ENCODE measurements around the gene PRORP. TPM values are rescaled to one million over a fixed set of nuclear protein-coding genes. Genes with fewer than 3 reads are reported as not detected.

PRORP gene
- total RNA-seq, result 10 to 100 TPM; 18.1 to 43.6 TPM

- H3K9me3 ChIP-seq, result no peaks in the 10 kb centered on the region
- DNase-seq (ENCODE audit: low spot score) (peak; percentile 75), ATAC-seq (ENCODE audit: insufficient number of reproducible peaks, low FRiP score, low read depth) (peak; percentile 73)
- no peak for TF ChIP-seq CTCF (IDR thresholded peaks at IDR 0.05)
- peak within 1 kb of the TSS; percentile 89 for H3K4me3 ChIP-seq
- peak within 1 kb of the TSS; percentile 96 to 98 for H3K27ac ChIP-seq
- H3K27me3 ChIP-seq (replicated peaks; ENCODE audit: insufficient read depth), result no peaks in the 10 kb centered on the region
- no peaks in the 10 kb centered on the region for H3K36me3 ChIP-seq
- peaks cover 5 to 44% of the 10 kb centered on the region in 2 donors for H3K4me1 ChIP-seq (ENCODE audit: control insufficient read depth in 1 of 2, low read depth in 2 of 2)
Measured at GRCh38 chr14:35121887-35122695, at the start of gene PRORP, which contains the start of gene PPP2R3C. TSS of gene PRORP (plus strand) at chr14:35122552. CDS start at chr14:35123246, 694 bp downstream. TSS of gene PPP2R3C (minus strand) at chr14:35121990. CDS start at chr14:35121959, 31 bp downstream.

GRCh38 chr14:35073486-35073885 lies 48.9 kb upstream of the PRORP start:
- TF ChIP-seq CTCF (IDR thresholded peaks at IDR 0.05), result no peak
- no peaks in the 10 kb centered on the region for H3K27me3 ChIP-seq (replicated peaks; ENCODE audit: insufficient read depth)
- ATAC-seq (ENCODE audit: insufficient number of reproducible peaks, low FRiP score, low read depth), result no peak
- DNase-seq (ENCODE audit: low spot score), result no peak
- no peaks in the 10 kb centered on the region for H3K4me1 ChIP-seq (ENCODE audit: control insufficient read depth in 1 of 2, low read depth in 2 of 2)
- peaks cover 31% of the 10 kb centered on the region for H3K36me3 ChIP-seq
- no peak overlapping the region for H3K4me3 ChIP-seq
- H3K27ac ChIP-seq, result no peak overlapping the region
- no peaks in the 10 kb centered on the region for H3K9me3 ChIP-seq

- TF ChIP-seq CTCF (IDR thresholded peaks at IDR 0.05), result no peak
- H3K4me3 ChIP-seq, result no peak overlapping the region
- no peaks in the 10 kb centered on the region for H3K4me1 ChIP-seq (ENCODE audit: control insufficient read depth in 1 of 2, low read depth in 2 of 2)
- DNase-seq (ENCODE audit: low spot score) (no peak), ATAC-seq (ENCODE audit: insufficient number of reproducible peaks, low FRiP score, low read depth) (no peak)
- H3K27me3 ChIP-seq (replicated peaks; ENCODE audit: insufficient read depth), result no peaks in the 10 kb centered on the region
- no peak overlapping the region for H3K27ac ChIP-seq
- H3K9me3 ChIP-seq, result no peaks in the 10 kb centered on the region
- H3K36me3 ChIP-seq, result peaks cover 46% of the 10 kb centered on the region
Measured at GRCh38 chr14:35078082-35078481, 44.3 kb upstream of the PRORP start.

- H3K4me1 ChIP-seq (ENCODE audit: control insufficient read depth in 1 of 2, low read depth in 2 of 2), result no peaks in the 10 kb centered on the region
- no peak for TF ChIP-seq CTCF (IDR thresholded peaks at IDR 0.05)
- H3K27me3 ChIP-seq (replicated peaks; ENCODE audit: insufficient read depth), result no peaks in the 10 kb centered on the region
- no peak for ATAC-seq (ENCODE audit: insufficient number of reproducible peaks, low FRiP score, low read depth)
- DNase-seq (ENCODE audit: low spot score), result no peak
- H3K27ac ChIP-seq, result no peak overlapping the region
- H3K4me3 ChIP-seq, result no peak overlapping the region
- no peaks in the 10 kb centered on the region for H3K9me3 ChIP-seq
- H3K36me3 ChIP-seq, result peaks cover 40% of the 10 kb centered on the region
Measured at GRCh38 chr14:35079742-35080141, 42.6 kb upstream of the PRORP start.

- ATAC-seq (ENCODE audit: insufficient number of reproducible peaks, low FRiP score, low read depth) (no peak), DNase-seq (ENCODE audit: low spot score) (no peak)
- H3K27ac ChIP-seq, result no peak overlapping the region
- peaks cover 41% of the 10 kb centered on the region for H3K36me3 ChIP-seq
- no peaks in the 10 kb centered on the region for H3K27me3 ChIP-seq (replicated peaks; ENCODE audit: insufficient read depth)
- H3K4me3 ChIP-seq, result no peak overlapping the region
- H3K9me3 ChIP-seq, result no peaks in the 10 kb centered on the region
- TF ChIP-seq CTCF (IDR thresholded peaks at IDR 0.05), result no peak
- no peaks in the 10 kb centered on the region for H3K4me1 ChIP-seq (ENCODE audit: control insufficient read depth in 1 of 2, low read depth in 2 of 2)
Measured at GRCh38 chr14:35083530-35084150, 38.7 kb upstream of the PRORP start.
